ENCODE results near the gene PLA2G4E. TPM values are rescaled to one million over a fixed set of nuclear protein-coding genes. Genes with fewer than 3 reads are reported as not detected.
A peak's percentile ranks its signal among the peaks of the same experiment; 100 is the strongest.

Gene PLA2G4E
- total RNA-seq, 3 donors from 2014 or later: not detected

- intact Hi-C loops (cut with DNase I; ENCODE audit: low total_unique reads): loop anchor here (5.0 kb wide), 1 partner anchor 66 kb away; no protein-coding TSS in a partner anchor
- DNase-seq (ENCODE audit: low spot score in 2 of 2): peak in 1 of 2 donors; percentile 15
- Histone ChIP-seq H3K4me1 (no peaks in the 10 kb centered on the region), H3K9me3 (no peaks in the 10 kb centered on the region), H3K4me3 (no peak overlapping the region), H3K27me3 (no peaks in the 10 kb centered on the region), H3K27ac (no peak overlapping the region), H3K36me3 (no peaks in the 10 kb centered on the region)
- no peak for TF ChIP-seq CTCF (IDR thresholded peaks at IDR 0.05)
- no peak for TF ChIP-seq POLR2AphosphoS5 (IDR thresholded peaks at IDR 0.05)
- no peak for TF ChIP-seq POLR2A (IDR thresholded peaks at IDR 0.05)
Measured at GRCh38 chr15:42063122-42063848, 42.4 kb upstream of the PLA2G4E start.

GRCh38 chr15:42062284-42062806 lies 41.5 kb upstream of the PLA2G4E start:
- H3K4me1 ChIP-seq: no peaks in the 10 kb centered on the region
- peak in 1 of 2 donors; percentile 7 for DNase-seq (ENCODE audit: low spot score in 2 of 2)
- H3K27me3 ChIP-seq: no peaks in the 10 kb centered on the region
- H3K36me3 ChIP-seq: no peaks in the 10 kb centered on the region
- intact Hi-C loops (cut with DNase I; ENCODE audit: low total_unique reads): loop anchor here (5.0 kb wide), 1 partner anchor 65 kb away; no protein-coding TSS in a partner anchor
- H3K4me3 ChIP-seq: no peak overlapping the region
- no peak overlapping the region for H3K27ac ChIP-seq
- no peak for TF ChIP-seq POLR2A (IDR thresholded peaks at IDR 0.05)
- no peak for TF ChIP-seq CTCF (IDR thresholded peaks at IDR 0.05)
- no peak for TF ChIP-seq POLR2AphosphoS5 (IDR thresholded peaks at IDR 0.05)
- H3K9me3 ChIP-seq: no peaks in the 10 kb centered on the region

GRCh38 chr15:42060797-42061196 lies 40.0 kb upstream of the PLA2G4E start:
- Histone ChIP-seq H3K27me3 (no peaks in the 10 kb centered on the region), H3K27ac (no peak overlapping the region), H3K36me3 (no peaks in the 10 kb centered on the region), H3K4me1 (no peaks in the 10 kb centered on the region), H3K4me3 (no peak overlapping the region), H3K9me3 (no peaks in the 10 kb centered on the region)
- peak in 1 of 2 donors; percentile 15 for DNase-seq (ENCODE audit: low spot score in 2 of 2)
- no peak for TF ChIP-seq POLR2AphosphoS5 (IDR thresholded peaks at IDR 0.05)
- no peak for TF ChIP-seq POLR2A (IDR thresholded peaks at IDR 0.05)
- TF ChIP-seq CTCF (IDR thresholded peaks at IDR 0.05): no peak
- intact Hi-C loops (cut with DNase I; ENCODE audit: low total_unique reads): loop anchor here (5.0 kb wide), 1 partner anchor 63 kb away; no protein-coding TSS in a partner anchor

GRCh38 chr15:42060477-42060763 lies 39.6 kb upstream of the PLA2G4E start:
- Histone ChIP-seq H3K27me3 (no peaks in the 10 kb centered on the region), H3K36me3 (no peaks in the 10 kb centered on the region), H3K4me1 (no peaks in the 10 kb centered on the region), H3K9me3 (no peaks in the 10 kb centered on the region), H3K27ac (no peak overlapping the region), H3K4me3 (no peak overlapping the region)
- TF ChIP-seq CTCF (IDR thresholded peaks at IDR 0.05) (no peak), POLR2AphosphoS5 (IDR thresholded peaks at IDR 0.05) (no peak), POLR2A (IDR thresholded peaks at IDR 0.05) (no peak)
- intact Hi-C loops (cut with DNase I; ENCODE audit: low total_unique reads): loop anchor here (5.0 kb wide), 1 partner anchor 63 kb away; no protein-coding TSS in a partner anchor
- peak in 1 of 2 donors; percentile 12 for DNase-seq (ENCODE audit: low spot score in 2 of 2)

Measured in breast epithelium (tissue), 4 donors.